MCF 10A (cell line): ENCODE results near the gene HRH2. TPM values are rescaled to one million over a fixed set of nuclear protein-coding genes. Genes with fewer than 3 reads are reported as not detected.

ENCODE experiments used
- BruUV-seq: library from RNA; stranded (reverse); fragments of 400-500 nt; replicated peaks from 2 replicates; lab custom pipeline; 2021; lab: Mats Ljungman, UMichigan
- CTCF ChIA-PET: fragments of 300-600 bp; sonication (Branson Sonifier 250); formaldehyde crosslinking; extraction: SDS; loops from one replicate; lab custom pipeline; 2021; ENCODE audit warnings: antibody characterized with exemption, inconsistent platforms; lab: Yijun Ruan, JAX
- POLR2A ChIA-PET: fragments of 300-600, 350-650 bp; sonication (Branson Sonifier 250); formaldehyde crosslinking; extraction: SDS; loops from one replicate; lab custom pipeline; 2020; ENCODE audit warnings: antibody characterized with exemption, inconsistent platforms; lab: Yijun Ruan, JAX
- DNase-seq: peaks from one replicate; pipeline ENCODE4 v3.0.0-alpha.2; 2018; ENCODE audit not compliant: unreplicated experiment
- H3K27ac Mint-ChIP-seq: one replicate; pipeline ENCODE4 v1.8.0; 2022; ENCODE audit warnings: mild to moderate bottlenecking, low read depth, mixed read lengths; ENCODE audit not compliant: unreplicated experiment
- H3K27me3 Mint-ChIP-seq: one replicate; pipeline ENCODE4 v1.8.0; 2022; ENCODE audit warnings: mixed read lengths; ENCODE audit not compliant: insufficient read depth, unreplicated experiment
- H3K36me3 Mint-ChIP-seq: one replicate; pipeline ENCODE4 v1.8.0; 2022; ENCODE audit warnings: mild to moderate bottlenecking, moderate library complexity, mixed read lengths; ENCODE audit not compliant: insufficient read depth, unreplicated experiment
- H3K4me1 Mint-ChIP-seq: one replicate; pipeline ENCODE4 v1.8.0; 2022; ENCODE audit warnings: mixed read lengths; ENCODE audit not compliant: insufficient read depth, unreplicated experiment
- H3K4me3 Mint-ChIP-seq: one replicate; pipeline ENCODE4 v1.8.0; 2022; ENCODE audit warnings: mild to moderate bottlenecking, moderate library complexity, mixed read lengths; ENCODE audit not compliant: unreplicated experiment
- H3K9me3 Mint-ChIP-seq: one replicate; pipeline ENCODE4 v1.8.0; 2022; ENCODE audit warnings: mixed read lengths; ENCODE audit not compliant: unreplicated experiment
- intact Hi-C: fragments of 100-400 bp; cut with micrococcal nuclease; formaldehyde crosslinking; loops from 2 replicates; pipeline ENCODE4 v1.14.1; 2022
- total RNA-seq: library from RNA; stranded (reverse); gene quantifications from 2 replicates; pipeline ENCODE4 v1.2.3, GENCODE V29; 2022
- TF ChIP-seq, protein P1 (sequence below): fragments of 200-600 bp; IDR thresholded peaks from one replicate; pipeline ENCODE4 v1.8.0; 2022; ENCODE audit warnings: antibody characterized with exemption, mild to moderate bottlenecking; ENCODE audit not compliant: unreplicated experiment

The HRH2 gene
- total RNA-seq, 1 experiment from 2014 or later: not detected

DNA sequence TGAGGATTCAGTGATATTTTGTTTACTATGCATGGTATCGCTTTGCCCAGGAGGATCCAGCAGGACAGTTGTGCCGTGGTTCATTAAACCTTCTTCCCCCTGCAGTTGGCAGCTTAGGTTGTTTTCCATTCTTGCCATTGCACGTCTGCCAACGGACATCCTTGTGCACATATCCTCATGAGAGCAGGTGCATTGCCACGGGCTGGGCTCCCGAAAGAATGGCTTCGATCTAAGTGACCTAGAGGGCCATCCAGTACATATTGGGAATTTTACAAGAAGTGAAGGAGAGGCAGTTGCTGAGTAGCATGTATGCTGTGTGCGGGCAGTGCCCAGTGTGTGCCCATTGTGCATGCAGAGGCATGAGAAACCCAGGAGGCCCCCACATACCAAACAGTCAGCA is 22.1 kb downstream of the HRH2 start:
- TF ChIP-seq, protein P1, sequence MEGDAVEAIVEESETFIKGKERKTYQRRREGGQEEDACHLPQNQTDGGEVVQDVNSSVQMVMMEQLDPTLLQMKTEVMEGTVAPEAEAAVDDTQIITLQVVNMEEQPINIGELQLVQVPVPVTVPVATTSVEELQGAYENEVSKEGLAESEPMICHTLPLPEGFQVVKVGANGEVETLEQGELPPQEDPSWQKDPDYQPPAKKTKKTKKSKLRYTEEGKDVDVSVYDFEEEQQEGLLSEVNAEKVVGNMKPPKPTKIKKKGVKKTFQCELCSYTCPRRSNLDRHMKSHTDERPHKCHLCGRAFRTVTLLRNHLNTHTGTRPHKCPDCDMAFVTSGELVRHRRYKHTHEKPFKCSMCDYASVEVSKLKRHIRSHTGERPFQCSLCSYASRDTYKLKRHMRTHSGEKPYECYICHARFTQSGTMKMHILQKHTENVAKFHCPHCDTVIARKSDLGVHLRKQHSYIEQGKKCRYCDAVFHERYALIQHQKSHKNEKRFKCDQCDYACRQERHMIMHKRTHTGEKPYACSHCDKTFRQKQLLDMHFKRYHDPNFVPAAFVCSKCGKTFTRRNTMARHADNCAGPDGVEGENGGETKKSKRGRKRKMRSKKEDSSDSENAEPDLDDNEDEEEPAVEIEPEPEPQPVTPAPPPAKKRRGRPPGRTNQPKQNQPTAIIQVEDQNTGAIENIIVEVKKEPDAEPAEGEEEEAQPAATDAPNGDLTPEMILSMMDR: no peak
- H3K27me3 Mint-ChIP-seq: peaks cover 98% of the 10 kb centered on the region
- POLR2A ChIA-PET: interaction anchor here (0.6 kb wide), 1 partner anchor 67 kb away, joined by 3 read pairs; no protein-coding TSS in a partner anchor
- no peaks in the 10 kb centered on the region for H3K4me1 Mint-ChIP-seq
- no peak for DNase-seq
- no TSS peak for BruUV-seq
- no peak overlapping the region for H3K4me3 Mint-ChIP-seq
- no peak overlapping the region for H3K27ac Mint-ChIP-seq
- CTCF ChIA-PET: interaction anchor here (0.7 to 1.3 kb wide), 2 partner anchors 14 to 146 kb away, joined by 3 to 4 read pairs; no protein-coding TSS in a partner anchor
- no peaks in the 10 kb centered on the region for H3K9me3 Mint-ChIP-seq
- H3K36me3 Mint-ChIP-seq: peaks cover 5% of the 10 kb centered on the region
- intact Hi-C loops: no loop called here

DNA sequence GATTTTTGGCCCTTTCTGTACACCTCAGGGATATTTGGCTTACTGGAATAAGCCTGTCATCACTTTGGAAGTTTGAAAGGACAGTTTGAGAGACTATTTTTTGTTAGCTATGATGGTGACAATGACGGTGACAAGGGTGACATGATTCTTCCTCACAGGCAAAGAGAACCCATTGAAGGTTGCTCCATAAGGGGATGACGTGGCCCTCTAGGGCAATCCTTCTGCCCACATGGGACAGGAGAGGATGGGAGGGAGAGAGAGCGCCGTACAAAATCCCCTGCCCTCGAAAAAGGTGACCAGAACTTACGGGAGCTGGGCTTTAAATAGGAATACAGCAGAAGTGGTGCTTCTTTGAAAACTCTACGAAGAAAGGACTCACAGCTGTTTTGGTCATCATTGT is 22.6 kb downstream of the HRH2 start:
- DNase-seq: no peak
- TF ChIP-seq, protein P1: no peak
- CTCF ChIA-PET: interaction anchor here (0.7 to 1.3 kb wide), 3 partner anchors 13 to 146 kb away, joined by 3 to 4 read pairs (median 3); no protein-coding TSS in a partner anchor
- H3K36me3 Mint-ChIP-seq: peaks cover 5% of the 10 kb centered on the region
- no TSS peak for BruUV-seq
- intact Hi-C loops: no loop called here
- H3K4me1 Mint-ChIP-seq: no peaks in the 10 kb centered on the region
- H3K9me3 Mint-ChIP-seq: no peaks in the 10 kb centered on the region
- H3K4me3 Mint-ChIP-seq: no peak overlapping the region
- H3K27me3 Mint-ChIP-seq: peaks cover 98% of the 10 kb centered on the region
- H3K27ac Mint-ChIP-seq: no peak overlapping the region
- POLR2A ChIA-PET: no interaction called here

DNA sequence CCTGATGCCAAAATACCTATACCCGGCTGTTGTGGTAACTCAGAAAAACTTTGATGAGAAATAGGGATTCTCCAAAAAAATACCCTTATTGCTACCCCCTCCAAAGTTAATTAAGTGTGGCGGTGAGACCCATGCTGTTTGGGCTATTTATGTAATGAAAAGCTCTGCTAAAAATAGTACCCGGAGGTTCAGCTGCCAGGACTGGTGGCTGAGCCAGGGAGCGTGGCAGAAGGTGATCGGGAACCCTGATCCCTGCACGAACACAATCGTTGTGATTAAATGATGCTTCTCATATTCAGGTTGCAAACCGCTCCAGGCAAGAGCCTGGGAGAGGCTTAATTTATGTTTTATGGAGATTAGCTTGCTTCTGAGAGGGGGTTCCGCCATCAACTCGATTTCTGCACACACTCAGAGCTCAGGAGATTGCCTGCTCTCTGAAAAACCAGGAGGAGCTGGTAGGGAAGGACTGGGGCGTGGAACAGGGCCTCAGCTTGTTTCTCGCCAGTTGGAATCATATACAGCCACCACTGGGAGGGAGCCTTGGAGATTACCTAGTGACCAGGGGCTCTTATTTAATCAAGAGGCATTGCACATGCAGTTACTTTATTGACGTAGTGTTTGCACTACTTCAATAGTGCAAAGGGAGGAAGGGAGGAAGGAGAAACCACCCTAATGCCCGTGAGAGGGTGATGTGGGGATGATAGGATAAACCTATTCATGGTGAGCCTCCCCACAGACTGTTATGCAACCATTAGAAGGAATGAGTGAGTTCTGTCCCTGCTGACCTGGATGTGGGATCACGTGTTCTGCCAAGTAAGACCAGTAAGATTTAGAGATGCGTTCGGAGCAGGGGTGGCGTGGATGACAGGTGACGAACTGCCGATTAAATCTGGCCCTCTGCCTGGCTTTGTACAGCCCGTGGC is 23.4 kb downstream of the HRH2 start:
- POLR2A ChIA-PET: no interaction called here
- Mint-ChIP-seq H3K27me3 (peaks cover 91% of the 10 kb centered on the region), H3K4me1 (no peaks in the 10 kb centered on the region), H3K9me3 (no peaks in the 10 kb centered on the region), H3K4me3 (no peak overlapping the region), H3K27ac (no peak overlapping the region), H3K36me3 (no peaks in the 10 kb centered on the region)
- CTCF ChIA-PET: interaction anchor here (0.9 kb wide), 1 partner anchor 49 kb away, joined by 3 read pairs; no protein-coding TSS in a partner anchor
- TF ChIP-seq, protein P1: no peak
- no TSS peak for BruUV-seq
- intact Hi-C loops: no loop called here
- DNase-seq: no peak

DNA sequence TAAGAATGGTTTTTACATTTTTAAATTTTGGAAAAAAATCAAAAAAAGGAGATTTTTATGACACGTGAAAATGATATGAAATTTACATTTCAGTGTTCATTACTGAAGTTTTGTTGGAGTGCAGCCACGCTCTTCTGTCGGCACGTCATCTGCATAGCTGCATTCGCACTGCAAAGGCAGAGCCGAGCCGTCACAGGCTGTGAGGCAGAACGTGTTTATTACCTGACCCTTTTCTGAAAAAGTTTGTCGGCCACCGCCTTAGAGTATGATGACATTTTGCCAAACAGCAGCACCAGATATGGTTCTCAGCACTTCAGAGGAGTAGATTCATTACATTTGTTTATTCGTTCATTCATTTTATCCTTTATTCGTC is 24.1 kb downstream of the HRH2 start:
- Mint-ChIP-seq H3K4me1 (no peaks in the 10 kb centered on the region), H3K27ac (no peak overlapping the region), H3K4me3 (no peak overlapping the region), H3K27me3 (peaks cover 84% of the 10 kb centered on the region), H3K36me3 (no peaks in the 10 kb centered on the region), H3K9me3 (no peaks in the 10 kb centered on the region)
- no peak for DNase-seq
- BruUV-seq: no TSS peak
- TF ChIP-seq, protein P1: no peak
- CTCF ChIA-PET: interaction anchor here (0.7 kb wide), 1 partner anchor 15 kb away, joined by 3 read pairs; no protein-coding TSS in a partner anchor
- POLR2A ChIA-PET: no interaction called here
- intact Hi-C loops: no loop called here
